HG03558 (cell line): Measurements from ENCODE around the gene ATOH7.

Experiments
- ATAC-seq: cut with Tn5 transposase; IDR thresholded peaks from one replicate; pipeline ENCODE4 v1.9.1; 2021; ENCODE audit warnings: moderate number of reproducible peaks; ENCODE audit not compliant: unreplicated experiment; ENCODE audit errors: extremely low read depth

The ATOH7 gene

GRCh38 chr10:68184546-68184945, 47.4 kb downstream of the ATOH7 start:
- ATAC-seq: no peak
